Ovary (tissue), 9 donors: Measurements from ENCODE around the gene CRYBG1. TPM values are rescaled to one million over a fixed set of nuclear protein-coding genes. Genes with fewer than 3 reads are reported as not detected.

ENCODE experiments used
- DNase-seq, 5 donors: peaks; one replicate each; pipeline ENCODE4 v3.0.0-alpha.2; 2019 to 2020
- H3K27ac ChIP-seq, 2 donors: fragments of 200-600 bp; one replicate each; pipeline versions ENCODE4 v1.5.1 to v1.8.0; 2019 to 2022
- H3K27me3 ChIP-seq: fragments of 200-600 bp; one replicate; pipeline ENCODE4 v1.8.0; 2022
- H3K36me3 ChIP-seq: fragments of 200-600 bp; sonication (generic); one replicate; pipeline ENCODE4 v1.5.1; 2019
- H3K4me1 ChIP-seq: one replicate; pipeline ENCODE4 v1.8.1; 2013; ENCODE audit warnings: mild to moderate bottlenecking, moderate library complexity; ENCODE audit not compliant: insufficient read depth
- H3K4me3 ChIP-seq: fragments of 200-600 bp; sonication (generic); one replicate; pipeline ENCODE4 v1.5.1; 2017
- H3K9me3 ChIP-seq, 2 donors: fragments of 200-600 bp in 1 of 2; sonication (generic) in 1 of 2; one replicate each; pipeline versions ENCODE4 v1.5.1 to v1.8.1; 2013 to 2019; ENCODE audit warnings: mild to moderate bottlenecking in 1 of 2, moderate library complexity in 1 of 2
- EP300 ChIP-seq: sonication (generic); formaldehyde crosslinking; IDR thresholded peaks from one replicate; pipeline ENCODE4 v1.6.1; 2017; ENCODE audit warnings: antibody characterized with exemption
- POLR2A ChIP-seq: fragments of 450-650 bp; IDR thresholded peaks from one replicate; pipeline ENCODE4 v1.6.1; 2017; ENCODE audit warnings: antibody characterized with exemption, mild to moderate bottlenecking, moderate library complexity
- WGBS, 3 donors: extraction: QIAGEN DNeasy Blood & Tissue Kit in 1 of 3; methylation state at CpG; one replicate each; pipeline versions ENCODE4 v1.1.5 to v1.1.7; 2013 to 2017; 5-methylcytosine and 5-hydroxymethylcytosine counted together
- intact Hi-C, 4 donors: fragments of 100-400 bp; cut with DNase I; formaldehyde crosslinking; loops; one replicate each; pipeline versions ENCODE4 v1.11.0 to v1.15.1; 2022 to 2023
- polyA plus RNA-seq, 2 donors: library from polyadenylated mRNA; stranded (reverse); fragments of 200-250 nt in 1 of 2; fragments of 350-450 nt in 1 of 2; fragmentation: Illumina TruSeq in 1 of 2; extraction: RNeasy Lipid Tissue Mini Kit (QIAGEN cat#74804) in 1 of 2; gene quantifications; one replicate each; pipeline ENCODE4 v1.2.3, GENCODE V29; 2013 to 2014
- total RNA-seq, 7 donors: library from RNA; depleted of rRNA in 2 of 7; stranded (reverse); fragments of >200 nt in 2 of 7; fragmentation: NEBNext Ultra II Directional in 3 of 7; extraction: Animal tissue kit (Norgen Biotek cat#: 25700) in 3 of 7; gene quantifications; one replicate each; pipeline versions ENCODE4 v1.1.0 to v1.2.4, GENCODE V29; 2016 to 2023
- TF ChIP-seq, protein P1 (sequence below), 3 donors: fragments of 450-650 bp in 2 of 3; fragments of 200-600 bp in 1 of 3; IDR thresholded peaks; one replicate each; pipeline versions ENCODE4 v1.5.1 to v1.8.0; 2016 to 2022; ENCODE audit warnings: antibody characterized with exemption in 3 of 3, mild to moderate bottlenecking in 1 of 3
- donor health status: DM: no; HTN: no; CAD: no; lungs with moderate emphysema.
- donor health status: DM: no; HTN: no; CAD: no.
- donor health status: Bipolar disorder and iron deficiency.
- donor health status: DM: yes; HTN: yes; CAD: no.
- donor health status: DM: no; HTN: no; CAD: no.
- donor health status: DM: yes; HTN: yes; CAD: no.

The CRYBG1 gene
- total and polyA plus RNA-seq, 9 donors = 1.5 to 7.4 (median 3.8) TPM

- Histone ChIP-seq H3K27me3 (no peaks in the 10 kb centered on the region), H3K27ac (no peak overlapping the region), H3K4me3 (no peak overlapping the region), H3K9me3 (no peaks in the 10 kb centered on the region), H3K4me1 (no peaks in the 10 kb centered on the region), H3K36me3 (no peaks in the 10 kb centered on the region)
- DNase-seq = no peak
- intact Hi-C loops = loop anchor here (5.0 kb wide), 1 partner anchor 119 kb away; no protein-coding TSS in a partner anchor
- WGBS, 3 donors = 70 to 72% (median 70%) methylated on average over 6 of the region's 6 CpGs
- TF ChIP-seq, protein P1, sequence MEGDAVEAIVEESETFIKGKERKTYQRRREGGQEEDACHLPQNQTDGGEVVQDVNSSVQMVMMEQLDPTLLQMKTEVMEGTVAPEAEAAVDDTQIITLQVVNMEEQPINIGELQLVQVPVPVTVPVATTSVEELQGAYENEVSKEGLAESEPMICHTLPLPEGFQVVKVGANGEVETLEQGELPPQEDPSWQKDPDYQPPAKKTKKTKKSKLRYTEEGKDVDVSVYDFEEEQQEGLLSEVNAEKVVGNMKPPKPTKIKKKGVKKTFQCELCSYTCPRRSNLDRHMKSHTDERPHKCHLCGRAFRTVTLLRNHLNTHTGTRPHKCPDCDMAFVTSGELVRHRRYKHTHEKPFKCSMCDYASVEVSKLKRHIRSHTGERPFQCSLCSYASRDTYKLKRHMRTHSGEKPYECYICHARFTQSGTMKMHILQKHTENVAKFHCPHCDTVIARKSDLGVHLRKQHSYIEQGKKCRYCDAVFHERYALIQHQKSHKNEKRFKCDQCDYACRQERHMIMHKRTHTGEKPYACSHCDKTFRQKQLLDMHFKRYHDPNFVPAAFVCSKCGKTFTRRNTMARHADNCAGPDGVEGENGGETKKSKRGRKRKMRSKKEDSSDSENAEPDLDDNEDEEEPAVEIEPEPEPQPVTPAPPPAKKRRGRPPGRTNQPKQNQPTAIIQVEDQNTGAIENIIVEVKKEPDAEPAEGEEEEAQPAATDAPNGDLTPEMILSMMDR (IDR thresholded peaks at IDR 0.05) = no peak
- no peak for TF ChIP-seq EP300
- TF ChIP-seq POLR2A = no peak
Observed at GRCh38 chr6:106448000-106448426, 87.5 kb downstream of the CRYBG1 start.

GRCh38 chr6:106450653-106451052, 90.1 kb downstream of the CRYBG1 start:
- intact Hi-C loops = no loop called here
- Histone ChIP-seq H3K36me3 (no peaks in the 10 kb centered on the region), H3K4me1 (no peaks in the 10 kb centered on the region), H3K9me3 (no peaks in the 10 kb centered on the region), H3K4me3 (no peak overlapping the region), H3K27ac (no peak overlapping the region), H3K27me3 (no peaks in the 10 kb centered on the region)
- WGBS, 3 donors = 27 to 42% (median 40%) methylated on average over 2 of the region's 2 CpGs
- no peak for DNase-seq
- TF ChIP-seq, protein P1 (IDR thresholded peaks at IDR 0.05) = no peak
- no peak for TF ChIP-seq EP300
- TF ChIP-seq POLR2A = no peak

- H3K36me3 ChIP-seq = no peaks in the 10 kb centered on the region
- WGBS, 3 donors = 58 to 69% (median 60%) methylated on average over 7 of the region's 7 CpGs
- no peaks in the 10 kb centered on the region for H3K4me1 ChIP-seq
- intact Hi-C loops = no loop called here
- H3K4me3 ChIP-seq = no peak overlapping the region
- DNase-seq = no peak
- H3K27ac ChIP-seq = no peak overlapping the region
- TF ChIP-seq POLR2A (no peak), EP300 (no peak)
- TF ChIP-seq, protein P1 (IDR thresholded peaks at IDR 0.05) = no peak
- no peaks in the 10 kb centered on the region for H3K27me3 ChIP-seq
- no peaks in the 10 kb centered on the region for H3K9me3 ChIP-seq
Observed at GRCh38 chr6:106451439-106451838, 90.9 kb downstream of the CRYBG1 start.

- WGBS, 3 donors = 0 to 95% (median 46%) methylated on average over 1 of the region's 1 CpG
- Histone ChIP-seq H3K36me3 (no peaks in the 10 kb centered on the region), H3K27me3 (no peaks in the 10 kb centered on the region), H3K4me3 (no peak overlapping the region), H3K4me1 (no peaks in the 10 kb centered on the region), H3K27ac (no peak overlapping the region), H3K9me3 (no peaks in the 10 kb centered on the region)
- intact Hi-C loops = no loop called here
- no peak for DNase-seq
- TF ChIP-seq POLR2A (no peak), EP300 (no peak)
- TF ChIP-seq, protein P1 (IDR thresholded peaks at IDR 0.05) = no peak
Observed at GRCh38 chr6:106452628-106453027, 92.1 kb downstream of the CRYBG1 start.
